T follicular helper cell (primary cell): Measurements from ENCODE around the gene NEK10.

Experiments
- DNase-seq: peaks from one replicate; pipeline ENCODE4 v3.0.0-alpha.2; 2020; ENCODE audit warnings: low read depth

NEK10 gene

GRCh38 chr3:27108322-27108721 is 260.9 kb downstream of the NEK10 start:
- no peak for DNase-seq

- no peak for DNase-seq
Observed at GRCh38 chr3:27105904-27106303, 263.3 kb downstream of the NEK10 start.

DNA sequence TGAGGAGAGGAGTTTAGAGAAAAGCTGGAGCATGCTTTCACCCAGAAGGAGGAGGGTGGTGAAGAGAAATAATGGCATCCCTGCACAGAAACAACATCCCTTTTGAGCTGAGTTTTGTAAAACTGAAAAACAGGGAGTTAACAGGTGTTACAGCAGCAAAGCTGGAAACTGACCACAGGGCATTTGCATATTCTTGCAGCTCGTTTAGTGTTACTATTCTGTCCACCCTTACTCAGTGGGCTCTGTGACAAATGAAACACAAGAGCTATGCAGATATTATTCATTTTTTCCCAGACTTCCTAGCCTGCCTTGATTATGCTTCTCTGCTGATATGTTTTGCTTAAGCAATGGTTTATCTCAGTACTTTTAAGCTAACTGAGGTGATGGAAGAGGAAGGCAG is 272.0 kb downstream of the NEK10 start:
- no peak for DNase-seq

GRCh38 chr3:27095553-27096222 is 273.5 kb downstream of the NEK10 start:
- no peak for DNase-seq

DNA sequence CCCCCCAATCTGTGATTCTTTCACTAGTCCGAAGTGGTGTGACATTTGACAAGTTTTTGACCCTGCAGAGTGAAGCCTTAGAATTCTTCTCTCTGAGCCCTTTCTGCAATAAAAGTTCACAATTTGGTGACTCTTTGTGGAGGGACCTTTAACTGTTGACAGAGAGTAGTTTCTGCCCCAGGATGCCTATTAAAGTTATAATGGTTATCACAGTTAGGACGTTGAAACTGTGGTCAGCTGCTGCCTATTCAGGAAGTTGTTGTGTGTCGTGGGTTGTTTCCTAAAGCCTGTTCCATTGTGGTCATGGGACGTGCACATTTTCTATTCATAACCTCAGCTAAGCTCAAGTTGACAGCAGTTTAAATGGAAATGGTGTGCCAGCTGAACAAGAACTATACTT is 274.5 kb downstream of the NEK10 start:
- no peak for DNase-seq

- no peak for DNase-seq
Observed at GRCh38 chr3:27093771-27094170, 275.4 kb downstream of the NEK10 start.

DNA sequence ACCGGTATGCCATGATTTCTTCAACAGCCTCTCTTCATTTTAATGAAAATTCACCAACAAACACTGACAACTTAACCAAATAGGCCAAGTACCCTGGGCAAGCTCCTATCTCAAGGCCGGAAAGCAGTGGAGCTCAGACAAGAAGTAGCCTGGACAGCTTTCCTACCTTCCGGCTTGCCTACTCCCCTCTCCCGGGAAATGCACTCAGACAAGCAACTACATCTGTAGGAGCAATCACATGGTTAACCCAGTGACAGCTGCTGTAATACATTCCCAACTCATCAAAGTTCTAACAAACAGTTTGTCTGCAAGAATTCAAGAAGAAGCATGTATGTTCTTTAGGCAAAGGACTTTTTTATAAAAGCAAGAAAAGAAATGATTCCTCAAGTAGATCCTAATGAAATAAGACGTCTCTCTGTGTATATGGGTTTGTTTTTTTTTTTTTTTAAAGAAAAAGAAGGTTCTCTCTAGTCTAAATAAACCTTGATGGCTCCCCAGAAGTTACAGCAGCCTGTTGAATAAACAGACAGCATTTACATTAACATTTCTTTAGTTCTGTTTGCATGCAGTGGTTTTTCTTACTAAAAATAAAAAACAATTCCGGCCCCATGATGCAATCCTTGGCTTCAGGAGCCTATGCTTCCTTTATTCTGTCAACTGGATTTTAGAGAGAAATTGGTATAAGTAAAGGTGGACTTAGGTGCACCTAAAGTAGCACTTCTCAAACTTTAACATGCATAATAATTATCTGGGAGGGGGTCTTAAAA is 278.7 kb downstream of the NEK10 start:
- no peak for DNase-seq

- no peak for DNase-seq
Observed at GRCh38 chr3:27089645-27090044, 279.5 kb downstream of the NEK10 start.

- no peak for DNase-seq
Observed at GRCh38 chr3:27089068-27089467, 280.1 kb downstream of the NEK10 start.

- DNase-seq = no peak
Observed at GRCh38 chr3:27085829-27086730, 283.1 kb downstream of the NEK10 start.

DNA sequence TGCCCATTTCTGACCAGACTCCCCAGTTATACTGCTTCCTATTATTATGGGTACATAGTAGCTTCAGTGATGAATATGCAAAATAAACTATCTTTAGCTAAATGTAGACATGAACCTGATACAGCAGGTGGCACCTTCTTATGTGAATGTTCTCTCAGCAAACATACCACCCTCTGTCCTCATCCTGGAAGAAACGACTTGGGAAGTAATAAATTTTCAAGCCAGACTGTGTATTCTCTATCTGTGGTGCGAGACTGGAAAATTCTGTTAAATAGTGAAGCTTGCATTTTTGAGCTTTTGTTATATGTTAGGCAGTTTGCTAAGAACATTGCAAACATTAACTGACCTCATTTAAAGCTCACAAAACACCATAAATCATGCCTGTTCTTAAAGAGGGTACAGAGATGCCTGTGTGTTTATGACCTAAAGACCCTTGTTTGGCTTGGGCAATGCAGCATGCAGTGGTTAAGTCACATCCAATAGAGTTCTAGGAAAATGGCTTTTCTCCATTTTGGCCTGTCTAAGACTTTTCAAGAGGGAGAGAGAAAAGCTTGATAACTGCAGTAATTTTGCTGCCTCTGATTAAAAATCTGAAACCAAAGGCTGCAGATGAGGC is 287.1 kb downstream of the NEK10 start:
- no peak for DNase-seq

DNA sequence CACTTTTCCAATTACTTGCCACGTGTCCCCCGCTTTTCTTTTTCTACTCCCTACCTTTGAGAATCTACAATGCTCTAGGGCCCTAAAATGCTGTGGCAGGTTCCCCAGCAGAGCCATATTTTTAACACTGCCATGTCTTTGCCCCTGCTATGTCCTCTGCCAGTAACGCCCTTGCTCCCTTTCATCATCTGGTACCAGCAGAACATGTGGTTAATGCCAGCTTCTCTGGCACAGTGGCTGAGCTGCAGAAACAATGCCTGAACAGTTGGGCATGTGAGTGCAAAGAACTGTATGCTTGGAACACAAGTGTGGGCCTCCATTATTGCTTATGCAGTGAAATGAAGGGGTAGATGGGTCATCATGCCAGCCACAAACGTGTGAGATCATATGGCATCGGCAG is 287.6 kb downstream of the NEK10 start:
- DNase-seq = no peak

GRCh38 chr3:27080258-27080525 is 289.0 kb downstream of the NEK10 start:
- DNase-seq = no peak

GRCh38 chr3:27079427-27080257 is 289.5 kb downstream of the NEK10 start:
- no peak for DNase-seq

DNA sequence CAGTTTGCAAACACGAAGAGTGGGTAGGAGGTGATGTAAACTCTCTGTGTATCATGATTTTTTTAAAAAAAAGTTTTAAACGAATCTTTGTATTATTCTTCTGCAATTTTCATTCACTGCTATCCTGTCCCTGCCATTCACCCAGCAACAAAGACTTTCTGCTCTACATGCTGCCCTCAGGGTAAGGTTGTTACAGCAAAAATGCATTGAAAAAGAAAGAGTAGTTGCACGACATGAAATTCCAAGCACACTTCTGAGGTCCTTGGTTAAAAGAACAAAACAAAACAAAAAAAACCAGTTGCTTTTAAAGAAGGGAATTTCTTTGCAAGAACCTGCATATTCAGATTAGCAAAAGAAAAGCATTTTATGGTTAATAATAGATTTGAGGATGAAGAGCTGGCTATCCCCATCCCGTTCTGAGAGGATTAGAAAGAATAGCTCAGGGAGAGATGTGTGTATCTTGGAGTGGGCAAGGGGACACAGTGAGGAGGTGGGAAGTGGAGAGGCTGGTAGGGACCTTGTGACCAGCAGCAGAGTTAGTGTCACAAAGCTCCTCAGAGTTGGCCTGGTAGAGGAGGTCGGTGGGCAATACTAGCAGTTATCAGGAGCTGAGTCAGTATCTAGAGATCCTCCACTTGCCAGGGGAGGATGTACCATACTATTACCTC is 290.8 kb downstream of the NEK10 start:
- no peak for DNase-seq

DNA sequence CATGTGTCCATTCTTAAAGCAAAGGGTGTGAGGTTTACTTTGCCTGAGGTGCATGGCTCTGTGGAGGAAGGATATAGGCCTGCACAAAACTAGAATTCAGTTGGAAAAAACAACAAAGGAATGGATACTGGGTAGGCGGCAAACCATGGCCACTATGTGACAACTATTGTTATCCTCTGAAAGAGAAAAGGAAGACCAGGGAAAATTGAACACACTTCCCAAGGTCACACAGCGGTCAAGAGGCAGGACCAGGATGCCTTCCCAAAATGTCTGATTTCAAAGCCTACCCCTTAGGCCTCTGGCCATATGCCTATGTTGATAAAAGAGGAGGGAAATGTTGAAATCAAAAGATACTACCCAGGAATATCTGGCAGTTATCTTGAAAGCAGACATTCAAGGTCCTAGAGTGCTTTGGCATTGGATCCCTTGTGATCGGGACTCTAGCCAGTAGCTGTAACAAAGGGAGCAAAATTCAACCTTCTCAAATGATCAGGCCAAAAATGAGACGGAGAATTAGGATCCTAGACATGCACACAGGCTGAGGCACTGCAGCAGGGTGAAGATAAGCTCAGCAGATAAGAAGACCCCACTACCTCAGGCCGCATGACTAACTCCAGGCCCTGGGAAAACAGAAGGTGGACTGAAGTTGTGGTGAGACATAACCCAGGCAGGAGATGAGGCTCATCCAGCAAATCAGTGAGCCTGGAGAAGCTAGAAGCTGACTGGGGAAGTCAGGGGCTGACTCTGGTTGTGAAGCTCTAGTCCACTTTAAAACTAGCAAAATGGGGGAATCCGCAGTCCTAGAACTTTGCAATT is 292.2 kb downstream of the NEK10 start:
- DNase-seq = no peak

DNA sequence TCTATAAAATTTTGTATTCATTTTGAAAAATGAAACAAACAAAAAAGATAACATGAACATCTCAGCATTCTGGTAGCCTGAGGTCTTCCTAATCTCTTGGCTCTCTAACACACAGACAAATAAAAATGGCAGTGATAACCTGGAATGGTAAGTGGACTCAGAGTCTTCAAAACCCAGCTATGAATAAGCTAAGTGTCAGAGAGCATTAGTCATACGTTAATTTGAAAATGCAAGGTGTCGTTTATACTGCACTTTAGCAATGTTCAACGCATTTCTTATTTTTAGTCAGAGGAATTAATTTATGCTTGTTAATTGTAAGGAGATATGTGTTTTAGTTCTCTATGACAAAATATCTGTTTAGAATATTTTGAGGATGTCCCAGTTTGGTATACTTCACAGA is 294.3 kb downstream of the NEK10 start:
- no peak for DNase-seq

GRCh38 chr3:27073912-27074311 is 295.3 kb downstream of the NEK10 start:
- DNase-seq = no peak

DNA sequence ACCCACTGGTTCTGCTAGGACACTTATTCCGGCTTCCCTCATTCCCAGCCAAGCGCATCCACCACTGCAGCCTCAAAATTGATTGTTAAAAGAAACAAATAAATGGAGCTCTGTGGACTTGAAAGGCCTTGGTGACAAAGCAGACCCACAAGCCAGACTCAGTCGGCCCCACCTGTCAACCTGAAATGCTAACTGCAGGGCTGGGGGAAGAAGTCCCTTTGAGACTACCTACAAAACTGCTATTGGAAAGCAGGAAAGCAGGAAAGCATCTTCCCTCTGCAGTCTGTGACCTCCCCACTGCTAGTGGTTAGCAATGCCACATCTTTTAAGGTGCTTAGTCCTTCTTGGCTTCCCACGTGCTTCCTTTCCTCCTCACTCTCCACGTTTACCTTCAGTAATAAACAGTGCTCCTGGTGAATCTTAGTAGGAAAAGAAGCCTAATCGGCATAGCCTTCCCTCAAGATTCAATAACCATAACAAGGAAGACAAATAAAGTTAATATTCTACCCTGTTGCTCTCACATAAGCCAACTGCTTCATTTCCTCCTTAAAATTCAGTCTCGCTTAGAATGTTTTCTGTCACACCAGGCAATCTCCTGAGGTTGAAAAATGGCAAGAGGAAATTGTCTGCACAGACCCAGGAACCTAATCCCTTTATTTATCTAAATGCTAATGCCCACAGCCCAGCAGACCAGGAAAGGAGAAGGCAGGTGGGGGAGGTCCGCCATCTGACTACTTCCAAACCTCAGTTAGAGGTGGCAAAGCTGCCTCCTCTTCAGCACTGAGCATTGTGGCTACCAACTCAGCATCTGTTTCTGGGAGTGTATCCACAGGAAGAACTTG is 296.2 kb downstream of the NEK10 start:
- DNase-seq = no peak
